ENCODE results near the gene CARMIL1.

CARMIL1 gene

DNA sequence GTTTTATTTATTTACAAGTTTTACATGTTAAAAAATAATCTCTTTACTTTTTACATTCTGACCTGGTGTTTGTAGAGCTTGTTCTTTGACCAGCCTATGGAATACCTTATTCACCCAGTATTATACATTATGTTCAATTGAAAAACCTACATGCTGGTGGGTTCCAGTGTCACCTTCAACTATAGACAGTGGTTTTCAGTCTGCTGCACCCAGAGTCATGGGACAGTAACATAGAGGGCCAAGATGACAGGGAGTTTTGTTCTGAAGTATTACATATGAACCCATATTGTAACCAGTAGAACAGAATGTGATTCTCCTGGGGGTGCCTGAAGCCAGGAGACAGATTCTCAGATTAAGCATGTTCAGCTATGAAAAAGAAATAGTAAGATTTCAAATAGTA lies 233.4 kb downstream of the CARMIL1 start:
- DNase-seq (ENCODE audit: low spot score): no peak

DNA sequence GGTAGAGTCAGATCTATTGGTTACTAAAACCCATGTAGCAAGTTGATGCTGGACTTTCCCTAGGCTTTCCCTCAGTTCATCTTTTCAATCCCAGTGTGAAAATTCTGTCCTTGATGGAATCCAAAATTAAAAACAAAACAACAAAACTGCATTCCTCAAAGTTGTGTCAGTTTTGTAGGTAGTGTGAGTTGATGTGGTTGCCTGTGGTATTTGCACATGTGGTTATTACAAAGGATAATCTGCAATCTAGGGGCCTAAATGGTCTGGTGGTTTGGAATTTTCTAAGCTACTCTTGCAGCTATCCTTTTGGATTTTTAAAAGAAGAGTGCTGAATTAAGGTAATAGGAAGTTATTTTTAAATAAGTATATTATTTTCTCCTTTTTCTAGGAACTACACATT lies 240.7 kb downstream of the CARMIL1 start:
- DNase-seq (ENCODE audit: low spot score): no peak

DNA sequence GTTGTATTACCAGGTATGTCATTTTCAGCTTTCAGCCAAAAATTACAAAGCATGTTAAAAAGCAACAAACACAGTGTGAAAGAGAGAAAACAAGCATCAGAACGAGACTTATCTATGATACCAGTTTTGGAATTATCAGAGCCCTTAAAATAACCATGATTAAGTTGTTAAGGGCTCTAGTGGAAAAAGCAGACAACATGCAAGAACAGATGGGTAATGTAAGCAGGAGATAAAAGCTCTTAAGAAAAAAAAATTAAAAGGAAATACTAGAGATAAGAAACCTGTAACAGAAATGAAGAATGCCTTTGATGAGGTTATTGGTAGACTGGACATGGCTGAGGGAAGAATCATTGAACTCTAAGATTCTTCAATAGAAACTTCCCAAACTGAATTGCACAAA lies 245.4 kb downstream of the CARMIL1 start:
- no peak for DNase-seq (ENCODE audit: low spot score)

DNA sequence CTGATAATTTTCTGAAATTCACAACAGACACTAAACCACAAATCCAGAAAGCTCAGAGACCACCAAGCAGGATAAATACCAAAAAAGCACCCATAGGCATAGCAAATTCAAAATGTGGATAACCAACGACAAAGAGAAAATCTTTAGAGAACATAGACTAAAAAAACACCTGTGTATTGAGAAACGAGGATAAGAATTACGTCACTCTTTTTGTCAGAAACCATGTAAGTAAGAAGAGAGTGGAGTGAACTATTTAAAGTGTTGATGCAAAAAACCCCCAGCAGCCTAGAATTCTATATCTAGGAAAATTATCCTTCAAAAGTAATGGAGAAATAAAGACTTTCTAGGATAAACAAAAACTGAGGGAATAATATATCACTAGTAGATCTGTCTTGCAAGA lies 245.9 kb downstream of the CARMIL1 start:
- DNase-seq (ENCODE audit: low spot score): no peak

DNA sequence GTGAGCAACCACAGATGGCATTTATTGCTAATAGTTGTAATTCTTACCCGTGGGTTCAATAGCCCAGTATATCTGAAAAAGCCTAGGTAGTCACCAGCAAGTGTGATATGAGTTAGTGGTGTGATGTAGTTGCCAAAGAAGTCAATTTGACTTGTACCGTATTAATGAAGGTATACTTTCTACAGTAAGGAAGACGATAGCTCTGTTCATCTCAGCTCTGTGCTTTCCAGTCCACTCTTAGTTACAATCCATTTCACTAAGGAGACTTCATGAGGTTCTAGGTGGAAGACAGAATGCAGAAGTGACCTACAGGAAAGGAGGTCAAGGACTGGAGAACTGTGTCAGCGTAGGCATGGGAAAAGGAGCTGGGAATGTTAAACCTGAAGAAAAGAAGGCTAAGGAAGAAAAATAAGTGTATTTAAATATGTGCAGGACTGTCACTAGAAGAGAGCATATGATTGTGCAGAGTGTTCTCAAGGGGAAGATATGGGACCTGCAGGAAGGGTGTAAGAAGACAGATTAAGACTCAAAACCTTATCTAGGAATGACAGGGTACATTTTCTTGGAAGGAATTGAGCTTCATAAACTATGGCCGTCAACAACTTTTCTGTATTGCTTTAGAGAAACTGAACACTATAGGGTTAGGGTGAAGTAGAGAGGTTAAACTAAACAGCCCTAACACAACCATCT lies 255.9 kb downstream of the CARMIL1 start:
- DNase-seq (ENCODE audit: low spot score): no peak

DNA sequence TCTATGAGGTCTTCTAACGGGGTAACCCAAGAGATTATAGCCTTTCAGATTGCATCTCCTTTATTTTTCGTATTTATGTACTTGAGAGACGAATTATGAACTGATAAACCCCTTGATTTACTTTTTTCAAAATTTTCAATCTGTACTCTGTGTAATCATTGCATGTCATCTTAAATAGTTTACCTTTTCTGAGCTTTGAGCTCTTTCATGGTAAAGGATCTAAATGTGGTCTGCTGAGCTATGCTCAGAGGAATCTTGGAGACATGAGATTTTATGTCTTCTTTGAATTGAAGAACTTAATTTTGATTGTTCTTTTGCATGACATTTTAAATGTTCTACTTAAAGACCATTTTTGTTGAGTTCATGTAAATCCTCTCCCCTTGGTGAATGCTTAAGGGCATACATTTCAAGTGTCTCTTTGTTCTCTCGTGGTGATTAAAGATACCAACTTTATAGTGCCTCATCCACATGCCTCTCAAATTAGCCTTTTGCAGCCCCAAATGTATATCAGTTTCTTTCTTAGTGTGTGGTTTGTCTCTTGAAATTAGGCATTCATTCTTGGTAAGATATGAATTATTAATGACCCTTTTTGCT lies 256.6 kb downstream of the CARMIL1 start:
- no peak for DNase-seq (ENCODE audit: low spot score)

DNA sequence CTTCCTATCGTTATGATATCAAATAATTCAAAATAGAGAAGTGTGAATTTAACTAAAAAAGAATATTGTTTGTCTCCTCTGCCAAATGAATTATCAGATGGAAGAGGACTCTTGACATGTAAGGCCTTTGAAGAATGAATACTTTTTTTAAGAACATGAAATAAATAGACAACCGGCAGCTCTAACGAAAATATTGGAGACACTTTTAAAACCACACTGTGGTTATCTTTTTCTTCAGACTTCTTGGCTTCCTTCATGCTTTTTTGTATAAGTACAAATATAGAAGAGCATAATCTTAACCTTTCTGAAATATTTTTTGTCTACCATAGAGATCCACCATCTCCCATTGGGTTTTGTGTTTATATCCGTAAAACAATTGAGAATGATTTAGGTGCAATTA lies 257.6 kb downstream of the CARMIL1 start:
- no peak for DNase-seq (ENCODE audit: low spot score)

DNA sequence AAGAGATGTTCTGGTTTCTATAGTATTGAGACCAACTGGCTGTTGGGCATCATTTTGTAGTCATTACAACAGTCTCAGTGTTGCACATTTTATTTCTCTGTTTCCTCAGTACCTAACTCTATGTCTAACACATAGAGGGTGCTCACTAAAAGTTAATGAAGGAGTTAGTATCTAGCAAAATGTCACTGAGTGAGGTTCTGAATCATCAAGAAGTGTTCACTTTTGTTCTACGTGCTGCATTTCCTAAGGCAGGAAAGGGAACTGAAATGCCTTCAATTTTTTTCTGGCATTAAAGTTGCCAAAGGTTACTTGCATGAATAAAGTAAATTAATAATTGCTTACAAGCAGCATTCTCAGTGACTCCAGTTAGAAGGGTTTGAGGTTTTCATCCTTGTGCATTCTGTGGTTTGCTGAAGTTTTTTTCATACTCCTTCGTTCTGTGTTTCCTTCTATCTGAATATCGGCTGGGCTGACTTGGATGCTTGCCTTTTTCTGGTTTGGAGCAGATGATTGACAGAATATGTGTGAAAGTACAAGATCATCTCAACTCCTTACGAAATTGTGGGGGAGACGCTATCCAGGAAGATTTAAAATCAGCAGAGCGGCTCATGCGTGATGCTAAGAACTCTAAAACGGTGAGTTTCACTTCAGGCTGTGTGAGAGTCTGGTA lies 258.3 kb downstream of the CARMIL1 start:
- DNase-seq (ENCODE audit: low spot score): no peak

DNA sequence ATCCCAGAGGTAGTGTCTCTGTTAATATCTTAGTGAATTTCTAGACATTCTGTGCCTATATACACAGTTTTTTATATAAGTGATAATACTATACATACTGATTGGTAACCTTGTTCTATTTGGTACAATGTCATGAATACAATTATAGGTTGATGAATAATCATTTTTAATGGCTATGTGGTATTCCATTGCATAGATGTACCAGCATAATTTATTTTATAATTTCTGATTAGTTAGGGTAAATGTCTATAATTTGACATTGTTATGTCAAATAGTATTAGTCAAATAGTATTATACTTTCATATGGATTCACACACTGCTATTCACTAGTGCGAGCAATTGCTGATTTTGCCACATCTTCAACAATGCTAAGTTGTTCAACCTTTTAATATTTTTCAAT lies 262.1 kb downstream of the CARMIL1 start:
- no peak for DNase-seq (ENCODE audit: low spot score)

DNA sequence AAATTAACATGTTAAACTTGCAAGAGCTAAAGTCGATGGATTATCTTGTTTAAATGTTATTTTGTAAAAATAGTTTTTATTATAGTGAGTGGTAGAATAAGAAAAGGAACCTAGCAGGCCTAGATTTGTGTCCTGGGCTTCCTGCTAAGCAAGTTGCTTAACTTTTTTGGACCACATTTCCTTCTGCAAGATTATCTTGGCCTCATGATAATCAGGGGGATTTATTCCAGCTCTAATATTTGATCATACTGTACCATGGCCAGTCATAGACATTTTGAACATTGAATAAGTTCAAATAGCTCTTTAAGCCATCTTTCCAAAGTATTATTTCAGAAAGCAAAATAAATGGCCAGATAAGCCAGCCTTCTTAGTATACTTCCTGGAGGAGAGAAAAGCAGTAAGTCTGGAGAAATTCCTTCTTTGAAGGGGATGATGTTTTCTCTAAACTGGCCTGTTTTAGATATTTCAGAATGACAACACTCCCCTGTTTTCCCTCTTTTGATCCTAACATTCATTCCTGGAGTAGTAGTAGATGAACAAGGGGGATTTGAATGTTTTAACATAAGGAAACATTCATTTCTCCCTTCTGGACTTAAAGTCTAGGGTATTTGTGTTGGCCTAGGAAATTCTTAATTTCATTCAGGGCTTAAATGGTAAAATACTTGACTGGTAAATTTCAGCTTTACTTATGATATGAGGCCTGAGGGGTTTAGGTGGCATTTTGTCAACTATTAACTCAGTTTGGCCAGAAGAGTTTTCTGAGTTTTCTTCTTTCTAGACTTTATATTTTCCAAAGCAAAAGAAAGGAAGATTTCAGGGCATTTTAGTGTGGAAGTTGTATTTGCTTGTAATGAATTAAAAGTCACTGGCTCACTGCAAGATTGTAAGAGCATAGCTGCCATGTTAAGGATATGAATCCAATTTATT lies 264.1 kb downstream of the CARMIL1 start:
- no peak for DNase-seq (ENCODE audit: low spot score)

DNA sequence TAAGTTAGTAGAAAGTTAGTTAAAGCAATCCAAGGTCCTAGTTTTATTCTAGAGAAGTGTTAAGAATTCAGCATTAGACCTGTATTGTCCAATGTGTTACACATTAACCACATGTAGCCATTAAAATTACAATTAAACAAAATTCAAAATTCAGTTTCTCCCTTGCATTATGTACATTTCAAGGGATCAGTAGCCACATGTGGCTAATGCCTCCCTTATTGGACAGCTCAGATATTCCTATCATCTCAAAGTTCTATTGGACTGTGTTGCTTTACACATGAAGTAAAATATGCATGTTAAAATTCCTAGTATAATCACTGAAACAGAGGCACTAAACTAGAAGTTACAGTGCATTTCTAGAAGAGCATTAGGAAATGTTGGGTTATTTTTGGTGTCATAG lies 265.7 kb downstream of the CARMIL1 start:
- DNase-seq (ENCODE audit: low spot score): no peak

DNA sequence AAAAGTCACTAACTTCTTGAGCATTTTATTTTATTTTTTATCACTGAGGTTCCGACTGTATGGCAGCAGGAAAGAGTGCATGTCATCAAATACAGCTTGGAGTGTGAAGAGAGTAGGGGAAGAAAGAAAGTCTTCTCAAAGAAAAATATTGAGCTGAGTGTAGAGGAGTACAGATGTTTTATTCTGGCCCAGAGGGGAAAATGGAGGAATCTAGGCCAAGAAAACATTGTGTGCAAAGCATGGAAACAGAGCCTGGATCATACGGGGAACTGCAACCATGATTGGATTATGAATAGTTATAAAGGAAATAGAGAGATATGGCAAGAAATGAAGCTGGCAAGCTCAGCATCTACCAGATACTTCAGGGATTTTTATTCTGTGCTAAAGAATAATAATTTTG lies 268.6 kb downstream of the CARMIL1 start:
- DNase-seq (ENCODE audit: low spot score): no peak

DNA sequence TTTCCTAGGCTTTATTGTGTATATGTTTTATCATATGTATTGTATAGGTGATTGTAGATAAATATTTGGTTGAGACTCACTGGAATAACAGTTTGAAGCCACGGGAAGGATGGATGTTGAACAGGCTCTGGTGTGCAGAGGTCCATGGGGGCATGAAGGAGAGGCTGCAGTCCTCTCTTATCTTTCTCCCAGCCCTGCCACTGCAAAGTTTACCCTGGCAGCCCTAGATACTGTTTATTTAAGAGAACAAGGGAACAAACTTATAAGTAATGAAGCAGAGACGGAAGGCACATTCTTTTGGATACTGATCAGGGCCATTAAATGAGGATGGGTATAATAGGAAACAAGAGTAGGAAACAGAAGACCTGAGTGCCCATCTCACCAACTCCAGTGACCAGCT lies 269.3 kb downstream of the CARMIL1 start:
- DNase-seq (ENCODE audit: low spot score): no peak

DNA sequence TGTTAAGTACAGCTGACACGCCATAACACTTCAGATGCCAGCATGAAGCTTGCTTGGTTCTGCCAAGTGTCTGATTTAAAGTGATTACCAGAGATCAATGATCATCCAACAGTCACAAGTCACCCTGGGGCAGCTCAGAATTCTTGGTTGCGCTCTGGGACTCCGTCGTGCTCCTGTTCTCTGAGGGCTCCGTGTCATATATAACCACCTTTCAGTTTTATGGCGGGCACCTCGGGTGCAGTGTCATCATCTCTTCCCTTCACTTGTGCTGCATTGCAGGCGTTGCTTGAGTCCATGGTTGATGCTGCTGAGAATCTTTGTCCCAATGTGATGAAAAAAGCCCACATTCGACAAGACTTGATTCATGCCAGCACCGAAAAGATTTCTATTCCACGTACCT lies 271.5 kb downstream of the CARMIL1 start:
- no peak for DNase-seq (ENCODE audit: low spot score)

DNA sequence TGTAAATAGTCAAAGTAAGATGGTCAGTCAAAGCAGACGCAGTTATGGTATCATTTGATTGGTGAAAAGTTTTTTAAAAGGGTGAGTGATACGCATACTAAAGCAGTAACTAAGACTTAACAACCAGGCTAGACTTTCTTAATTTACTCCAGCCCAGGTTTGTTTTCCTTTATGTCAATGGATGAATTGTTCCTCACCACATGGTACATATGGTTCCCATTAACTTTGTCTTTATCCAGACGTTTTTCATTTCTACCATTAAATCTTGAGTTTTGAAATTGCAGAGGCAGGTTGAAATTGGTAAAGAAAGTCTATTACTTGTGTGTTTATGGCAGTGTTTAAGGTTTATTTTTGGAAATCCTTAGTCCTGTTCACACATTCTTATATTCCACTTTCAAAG lies 274.3 kb downstream of the CARMIL1 start:
- no peak for DNase-seq (ENCODE audit: low spot score)

DNA sequence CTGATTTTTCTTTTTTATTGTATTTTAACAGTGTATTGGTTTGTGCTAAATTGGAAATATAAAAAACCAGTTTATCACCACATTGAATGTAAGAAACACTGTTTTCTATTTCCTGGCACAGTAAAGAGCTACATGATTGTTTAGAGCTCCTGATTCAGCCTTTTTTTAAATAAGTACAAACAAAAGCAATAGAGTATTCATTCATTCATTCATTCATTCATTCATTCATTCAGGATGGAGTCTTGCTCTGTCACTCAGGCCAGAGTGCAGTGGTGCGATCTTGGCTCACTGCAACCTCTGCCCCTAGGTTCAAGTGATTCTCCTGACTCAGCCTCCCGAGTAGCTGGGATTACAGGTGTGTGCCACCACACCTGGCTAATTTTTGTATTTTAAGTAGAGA lies 276.0 kb downstream of the CARMIL1 start:
- no peak for DNase-seq (ENCODE audit: low spot score)

DNA sequence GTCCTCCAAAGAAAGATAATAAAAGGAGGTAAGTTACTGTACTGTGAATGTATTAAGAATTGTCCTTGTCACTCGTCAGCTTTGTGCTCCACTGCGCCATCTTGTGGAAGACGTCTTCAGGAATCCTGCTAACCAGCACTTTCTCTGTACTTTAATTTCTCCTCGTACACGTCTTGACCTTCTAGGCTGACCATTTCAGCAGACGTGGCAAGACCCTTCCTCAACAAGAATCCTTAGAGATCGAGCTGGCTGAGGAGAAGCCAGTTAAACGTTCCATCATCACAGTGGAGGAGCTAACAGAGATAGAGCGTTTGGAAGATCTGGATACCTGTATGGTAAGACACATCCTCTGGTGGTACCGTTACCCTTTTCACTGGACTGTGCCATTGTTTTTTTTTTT lies 277.3 kb downstream of the CARMIL1 start:
- DNase-seq (ENCODE audit: low spot score): peak; percentile 48

DNA sequence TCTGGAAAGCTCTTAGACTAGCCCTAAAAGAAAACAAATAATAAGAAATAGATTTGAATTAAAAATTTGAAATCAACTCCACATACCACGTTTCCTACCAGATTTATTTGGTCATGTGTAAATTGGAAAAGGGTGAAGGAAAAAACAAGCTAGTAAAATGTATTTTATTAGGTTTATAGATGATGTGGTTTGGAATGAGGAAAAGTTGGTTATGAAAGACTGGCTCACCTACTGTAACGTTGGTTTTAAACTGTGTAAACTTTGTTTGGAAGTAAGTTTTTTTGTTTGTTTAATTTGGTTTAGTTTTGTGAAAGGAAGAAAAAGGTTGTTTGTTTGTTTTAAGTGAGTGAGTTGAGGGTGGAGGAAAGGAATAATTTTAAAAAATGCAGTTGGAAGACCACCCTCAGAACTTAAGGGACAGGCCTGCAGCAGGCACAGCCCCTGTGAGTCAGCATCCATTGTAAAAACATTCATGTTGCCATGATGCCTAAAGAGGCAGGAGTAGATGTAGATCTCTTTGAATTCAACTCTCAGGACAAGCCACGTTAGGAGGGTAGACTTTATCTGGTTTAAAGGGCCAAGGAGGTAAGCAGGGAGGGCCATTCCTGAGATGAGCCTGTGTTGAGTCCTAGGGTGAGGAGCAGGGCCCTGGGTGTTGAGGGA lies 279.1 kb downstream of the CARMIL1 start:
- no peak for DNase-seq (ENCODE audit: low spot score)

DNA sequence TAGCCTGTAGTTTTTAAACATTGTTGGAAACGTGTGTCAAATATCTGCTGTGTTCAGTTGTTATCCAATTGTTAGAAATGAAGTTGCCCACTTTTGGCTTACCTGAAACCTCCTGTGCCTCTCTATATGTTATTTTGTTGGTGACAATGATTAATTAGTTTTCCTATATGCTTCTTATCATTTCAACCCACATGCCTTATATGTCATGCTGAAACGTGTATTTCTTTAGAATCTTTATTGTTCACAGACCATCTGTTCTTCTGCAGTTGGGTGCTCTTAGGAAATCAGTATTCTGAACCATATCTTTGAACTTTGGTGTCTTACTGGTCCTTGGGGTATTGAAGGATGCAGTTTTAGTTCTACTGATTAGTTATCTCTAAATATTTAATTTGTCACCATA lies 281.7 kb downstream of the CARMIL1 start:
- DNase-seq (ENCODE audit: low spot score): no peak

DNA sequence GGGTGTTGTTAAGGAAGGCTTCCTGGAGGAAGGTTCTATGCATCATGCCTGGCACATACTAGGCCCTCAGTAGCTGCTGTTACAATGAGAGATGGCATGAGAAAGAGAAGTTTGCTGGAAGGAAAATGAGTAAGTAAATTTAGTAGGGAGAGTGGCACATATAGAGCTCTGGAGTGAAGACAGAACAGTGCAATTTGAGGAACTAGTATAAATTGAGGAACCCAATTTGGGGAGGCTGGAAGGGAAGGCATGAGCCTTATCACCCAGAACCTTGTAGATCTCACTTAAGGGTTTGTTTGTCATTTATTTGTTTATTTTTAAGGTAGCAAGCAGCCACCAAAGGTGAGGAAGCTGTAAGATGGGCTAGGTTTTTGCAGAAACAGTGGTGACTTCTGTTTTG lies 285.8 kb downstream of the CARMIL1 start:
- DNase-seq (ENCODE audit: low spot score): no peak

DNA sequence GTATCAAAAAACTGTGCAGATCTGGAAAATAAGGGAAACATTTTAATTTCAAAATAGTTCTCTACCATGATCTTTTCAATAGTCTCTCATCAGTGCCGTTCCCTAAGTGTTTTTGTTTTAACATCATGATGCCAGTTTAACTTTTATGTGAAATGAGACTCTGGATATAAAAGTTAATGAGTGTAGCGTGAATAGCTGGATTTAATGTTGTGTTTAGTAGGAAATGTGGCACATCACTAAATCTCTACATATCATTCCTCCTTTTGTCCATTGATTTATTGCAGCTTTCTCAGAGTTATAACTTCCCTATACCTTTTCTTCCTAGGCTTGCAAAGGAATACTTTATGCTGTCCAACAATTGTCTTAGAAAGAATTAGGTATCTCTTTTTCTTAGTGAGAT lies 291.4 kb downstream of the CARMIL1 start:
- no peak for DNase-seq (ENCODE audit: low spot score)

DNA sequence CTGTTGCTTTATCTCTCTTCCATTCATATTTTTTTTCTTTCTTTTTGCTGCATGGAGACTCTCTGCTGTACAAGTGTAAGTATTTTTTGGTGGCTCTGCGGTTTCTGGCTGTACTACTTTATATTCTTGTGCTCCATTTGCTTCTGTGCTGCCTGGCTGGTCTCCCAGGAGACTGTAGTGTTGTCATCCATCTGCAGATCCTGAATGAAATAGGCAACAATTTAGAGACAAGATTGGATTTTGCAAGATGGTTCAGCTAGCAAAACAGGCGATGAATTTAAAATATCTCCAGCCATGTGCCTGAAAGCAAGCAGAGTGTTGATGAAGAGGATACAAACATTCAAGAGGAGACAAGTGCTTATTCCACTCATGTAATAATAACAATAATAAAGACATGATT lies 297.7 kb downstream of the CARMIL1 start:
- peak; percentile 52 for DNase-seq (ENCODE audit: low spot score)
